ENCODE results near the gene C19orf47. TPM values are rescaled to one million over a fixed set of nuclear protein-coding genes. Genes with fewer than 3 reads are reported as not detected.
"Not testable (repeated sequence)": the region's sequence is repeated elsewhere in the genome, so short reads cannot be mapped to it uniquely, and the experiment has no call there.

Gene C19orf47
- total RNA-seq, 1 experiment from 2014 or later, result 32.8 TPM

DNA sequence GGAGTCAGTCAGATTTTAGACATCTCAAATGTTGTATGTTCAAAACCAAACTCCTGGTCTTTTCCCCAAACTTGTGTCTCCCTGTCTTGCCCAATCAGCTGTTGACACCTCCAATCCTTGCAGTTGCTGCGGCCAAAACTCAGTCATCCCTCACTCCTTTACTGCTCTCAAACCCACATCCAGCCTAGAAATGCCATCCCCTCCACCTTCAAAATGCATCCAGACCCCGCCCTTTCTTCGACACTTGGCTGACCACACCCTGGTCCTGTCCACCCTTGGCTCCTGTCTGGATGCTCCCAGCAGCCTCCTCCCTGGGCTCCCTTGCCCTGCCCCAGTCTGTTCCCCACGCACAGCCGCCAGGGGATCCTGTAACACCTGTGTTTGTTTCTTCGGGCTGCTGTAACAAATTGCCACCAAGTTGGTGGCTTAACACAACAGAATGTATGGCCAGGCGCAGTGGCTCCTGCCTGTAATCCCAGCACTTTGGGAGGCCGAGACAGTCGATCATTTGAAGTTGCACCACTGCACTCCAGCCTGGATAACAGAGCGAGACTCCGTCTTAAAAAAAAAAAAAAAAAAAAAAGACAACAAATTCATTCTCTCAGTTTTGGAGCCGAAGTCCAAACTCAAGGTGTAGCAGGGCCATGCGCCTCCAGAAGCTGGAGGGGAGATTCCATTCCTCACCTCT is 12.0 kb upstream of the C19orf47 start:
- no peak for DNase-seq (ENCODE audit: low read depth)
- in situ Hi-C loops (cut with HindIII; ENCODE audit: low pct_unique_long_range_greater_than_20kb, low sequenced_read_pairs), result no loop called here

DNA sequence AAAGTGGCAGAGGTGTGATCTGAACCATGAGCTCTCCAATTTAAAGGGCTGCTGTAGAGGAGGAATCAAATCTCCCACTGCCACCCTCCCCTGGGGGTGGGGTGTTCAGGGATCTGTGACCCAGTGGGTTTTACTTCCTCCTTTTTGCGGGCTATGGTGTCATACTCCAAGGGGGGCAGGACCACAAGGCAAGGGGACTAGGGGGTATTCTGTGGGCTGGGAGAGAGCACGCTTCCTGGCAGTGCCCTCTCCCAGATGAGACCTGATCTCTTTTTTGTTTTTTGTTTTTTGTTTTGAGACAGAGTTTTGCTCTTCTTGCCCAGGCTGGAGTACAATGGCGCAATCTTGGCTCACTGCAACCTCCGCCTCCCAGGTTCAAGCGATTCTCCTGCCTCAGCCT is 10.6 kb upstream of the C19orf47 start:
- no peak for DNase-seq (ENCODE audit: low read depth)
- in situ Hi-C loops (cut with HindIII; ENCODE audit: low pct_unique_long_range_greater_than_20kb, low sequenced_read_pairs), result no loop called here

DNA sequence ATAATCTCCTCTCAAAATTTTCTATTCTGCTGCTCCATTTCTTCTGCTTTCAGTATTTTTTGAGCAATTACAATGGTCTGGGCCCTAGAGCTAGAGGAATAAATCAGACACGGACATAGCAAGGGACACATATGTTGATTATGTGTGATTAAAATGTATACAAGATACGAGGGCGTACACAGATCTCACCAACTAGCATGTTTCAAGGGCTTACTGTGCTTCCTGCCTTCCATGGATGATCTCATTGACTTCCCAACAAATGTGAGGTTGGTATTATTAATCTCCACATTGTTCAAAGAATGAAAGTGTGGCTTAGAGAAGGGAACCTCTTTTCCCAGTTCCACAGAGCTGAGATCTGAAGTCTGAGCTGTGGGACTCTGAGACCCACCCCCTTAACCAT is 9.4 kb upstream of the C19orf47 start:
- in situ Hi-C loops (cut with HindIII; ENCODE audit: low pct_unique_long_range_greater_than_20kb, low sequenced_read_pairs), result no loop called here
- DNase-seq (ENCODE audit: low read depth), result no peak

DNA sequence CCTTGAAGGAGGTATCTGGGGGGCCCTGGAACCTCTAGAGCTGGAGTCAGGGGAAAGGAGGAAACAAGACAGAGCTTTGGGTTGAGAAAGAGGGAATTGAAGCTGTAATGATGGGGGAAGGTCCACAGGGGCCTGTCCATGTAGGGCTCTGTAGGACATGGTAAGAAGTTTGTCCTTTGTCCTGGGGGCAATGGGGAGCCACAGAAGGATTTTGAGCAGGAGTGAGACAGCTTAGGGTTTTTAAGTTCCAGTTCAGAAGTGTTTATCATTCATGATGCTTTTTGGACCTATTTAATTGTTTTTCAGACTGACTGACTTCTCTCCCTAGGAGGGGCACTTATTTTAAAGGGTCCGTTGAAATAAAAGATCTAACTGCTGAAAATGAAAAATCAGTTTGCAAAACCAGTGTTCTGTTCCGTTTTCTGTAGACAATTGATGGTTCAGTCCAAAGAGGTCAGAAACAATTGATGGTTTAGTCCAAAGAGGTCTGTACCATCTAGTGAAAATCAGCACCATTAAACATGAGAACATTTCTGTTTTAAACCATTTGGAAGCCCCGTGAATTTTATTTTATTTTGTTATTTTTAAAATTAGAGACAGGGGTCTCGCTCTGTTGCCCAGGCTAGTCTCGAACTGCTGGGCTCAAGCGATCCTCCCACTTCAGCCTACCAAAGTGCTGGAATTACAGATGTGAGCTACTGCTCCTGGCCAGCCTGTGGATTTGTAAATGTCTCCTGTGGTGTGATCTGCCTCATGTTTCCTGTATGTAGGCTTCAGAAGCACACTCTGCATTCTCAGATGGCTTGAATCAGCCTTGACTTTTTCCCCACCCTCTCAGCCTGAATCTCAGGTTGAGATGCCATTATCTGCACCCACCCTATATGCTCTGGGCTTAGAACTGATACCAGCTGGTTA is 8.7 kb upstream of the C19orf47 start:
- no peak for DNase-seq (ENCODE audit: low read depth)
- in situ Hi-C loops (cut with HindIII; ENCODE audit: low pct_unique_long_range_greater_than_20kb, low sequenced_read_pairs), result no loop called here

DNA sequence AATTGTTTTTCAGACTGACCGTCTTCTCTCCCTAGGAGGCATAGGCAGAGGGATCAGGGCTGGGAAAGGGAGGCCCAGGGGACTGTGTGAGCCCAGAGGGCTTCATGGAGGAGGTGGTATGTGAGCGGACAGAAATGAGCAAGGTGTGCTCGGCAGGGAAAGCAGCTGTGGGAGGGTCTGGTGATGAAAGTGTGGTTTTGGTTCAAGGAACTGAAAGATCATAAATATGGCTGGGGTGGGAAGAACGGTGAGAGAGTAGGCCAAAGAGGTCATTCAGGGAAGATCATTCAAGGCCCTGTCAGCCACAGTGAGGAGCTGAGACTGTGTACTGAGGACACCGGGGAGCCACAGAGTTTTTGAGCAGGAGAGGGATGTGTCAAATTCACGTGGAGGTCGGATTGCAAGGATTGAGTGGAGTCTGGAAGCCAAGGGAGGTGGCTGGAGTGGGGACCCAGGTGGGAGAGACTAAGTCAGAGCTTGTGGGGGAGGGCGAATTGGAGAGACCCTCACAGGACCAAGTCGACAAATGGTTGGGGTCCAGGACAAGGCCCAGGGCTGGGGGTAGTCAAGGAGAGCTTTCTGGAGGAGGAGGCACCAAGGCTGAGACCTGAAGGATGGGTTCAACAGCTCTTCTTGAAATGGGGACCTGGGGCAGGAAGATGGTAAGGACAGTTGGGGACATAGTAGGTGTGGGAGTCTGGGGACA is 7.9 kb upstream of the C19orf47 start:
- no peak for DNase-seq (ENCODE audit: low read depth)
- in situ Hi-C loops (cut with HindIII; ENCODE audit: low pct_unique_long_range_greater_than_20kb, low sequenced_read_pairs), result no loop called here

DNA sequence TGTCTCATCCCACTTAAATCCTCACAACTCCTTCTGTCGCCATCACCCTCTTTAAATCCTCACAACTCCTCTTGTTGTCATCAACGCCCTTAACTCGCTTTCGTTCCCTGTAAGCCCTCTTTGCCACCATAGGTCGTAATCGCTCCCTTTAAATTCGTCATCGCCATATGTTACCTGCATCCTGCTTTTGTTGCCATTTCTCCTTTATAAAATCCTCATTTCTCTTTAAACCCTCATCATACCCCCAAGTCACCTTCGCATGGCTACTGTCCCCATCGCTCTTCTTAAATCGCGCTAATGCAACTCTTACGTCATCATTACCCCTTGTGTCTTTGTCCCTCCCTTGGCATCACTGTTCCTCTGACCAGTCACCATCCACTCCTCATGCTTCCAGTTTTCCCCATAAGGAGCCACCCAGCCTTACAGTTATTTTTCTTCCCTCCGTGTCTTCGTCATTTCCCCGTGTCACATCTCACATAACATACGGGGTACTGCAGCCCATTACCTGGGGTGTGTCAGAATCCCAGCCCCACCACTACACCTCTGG is 837 bp upstream of the C19orf47 start:
- DNase-seq (ENCODE audit: low read depth), result peak; percentile 64
- in situ Hi-C loops (cut with HindIII; ENCODE audit: low pct_unique_long_range_greater_than_20kb, low sequenced_read_pairs), result no loop called here

DNA sequence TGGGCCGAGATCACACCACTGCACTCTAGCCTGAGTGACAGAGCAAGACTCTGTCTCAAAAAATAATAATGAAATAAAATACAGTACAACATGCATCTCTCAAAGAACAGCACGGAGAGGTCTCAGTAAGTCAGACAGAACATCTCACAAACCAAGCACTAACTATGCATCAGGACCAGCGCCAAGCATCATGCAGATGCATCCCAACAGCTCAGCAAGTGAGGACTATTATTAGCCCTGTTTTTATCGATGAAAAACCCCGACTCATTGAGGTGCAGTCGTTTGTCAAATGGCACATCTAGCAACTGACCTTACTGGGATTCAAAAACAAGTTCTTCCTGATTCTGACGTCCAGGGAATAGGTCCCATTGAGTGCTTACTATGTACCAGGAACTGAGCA is 3.8 kb downstream of the C19orf47 start:
- in situ Hi-C loops (cut with HindIII; ENCODE audit: low pct_unique_long_range_greater_than_20kb, low sequenced_read_pairs), result no loop called here
- no peak for DNase-seq (ENCODE audit: low read depth)

DNA sequence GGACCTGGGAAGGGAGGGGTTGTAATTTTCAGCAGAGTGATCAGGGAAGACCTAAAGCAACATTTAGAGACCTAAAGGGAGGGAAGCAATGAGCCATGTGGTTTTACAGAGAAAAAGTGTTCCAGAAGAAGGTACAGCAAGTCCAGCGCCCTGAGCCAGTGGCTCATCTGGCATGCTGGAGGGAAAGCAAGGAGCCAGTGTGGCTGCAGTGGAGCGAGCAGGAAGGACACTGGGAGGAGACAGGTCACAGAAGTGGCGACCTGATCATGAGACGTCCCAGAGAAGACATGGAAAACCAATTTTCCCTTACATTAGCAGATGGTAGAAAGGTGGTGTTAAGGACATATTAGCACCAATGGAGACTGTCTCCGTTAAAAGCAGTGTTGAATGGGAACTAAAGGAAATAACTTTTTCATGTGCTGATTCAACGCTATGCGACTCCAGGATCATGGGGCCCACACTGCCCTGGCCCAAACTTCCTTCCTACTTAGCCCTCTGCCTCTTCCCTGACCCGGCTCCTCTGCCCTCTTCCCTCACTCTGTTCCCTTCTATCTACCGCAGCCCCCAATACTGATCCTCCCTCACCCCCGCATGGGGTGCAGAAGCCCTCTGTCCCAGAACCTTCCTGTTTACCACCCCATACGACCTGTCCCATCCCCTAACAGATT is 5.4 kb downstream of the C19orf47 start:
- DNase-seq (ENCODE audit: low read depth), result no peak
- in situ Hi-C loops (cut with HindIII; ENCODE audit: low pct_unique_long_range_greater_than_20kb, low sequenced_read_pairs), result no loop called here

DNA sequence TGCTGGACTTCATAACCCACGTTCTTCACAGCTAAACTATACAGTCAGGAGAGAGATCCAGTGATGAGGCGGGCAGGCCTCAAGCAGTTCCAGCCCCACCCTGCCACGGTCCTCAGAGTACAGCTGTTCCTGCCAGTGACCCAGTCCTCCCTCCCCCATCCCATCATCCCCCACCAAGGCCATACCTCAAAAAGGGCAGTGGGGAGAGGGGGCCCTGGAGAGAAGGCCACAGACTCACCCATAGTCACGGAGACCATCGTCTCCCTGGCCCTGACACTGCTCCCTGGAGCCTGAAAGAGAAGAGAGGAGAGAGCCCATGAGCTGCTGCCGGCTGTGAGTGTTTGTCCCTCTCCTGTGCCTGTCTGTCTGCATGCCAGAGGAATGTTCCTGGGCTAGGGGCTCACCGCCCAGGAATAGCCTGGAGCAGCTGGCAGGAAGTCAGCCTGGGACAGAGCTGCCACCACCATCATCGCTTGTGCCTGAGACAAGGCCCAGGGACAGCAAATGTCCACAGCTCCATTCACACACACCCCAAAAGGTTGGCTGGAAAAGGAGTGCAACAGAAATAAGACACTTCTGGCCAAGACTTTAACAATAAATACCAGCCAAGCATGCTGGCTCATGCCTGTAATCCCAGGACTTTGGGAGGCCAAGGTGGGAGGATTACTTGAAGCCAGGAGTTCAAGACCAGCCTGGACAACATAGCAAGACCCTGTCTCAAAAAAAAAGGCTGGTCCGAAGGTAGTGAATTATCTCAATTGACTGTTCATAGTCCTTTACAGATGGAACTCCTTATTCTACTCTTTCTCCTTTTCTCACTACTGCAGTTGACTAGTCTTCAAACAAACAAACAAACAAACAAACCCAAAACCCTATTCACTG is 6.4 kb downstream of the C19orf47 start:
- no peak for DNase-seq (ENCODE audit: low read depth)
- in situ Hi-C loops (cut with HindIII; ENCODE audit: low pct_unique_long_range_greater_than_20kb, low sequenced_read_pairs), result no loop called here

DNA sequence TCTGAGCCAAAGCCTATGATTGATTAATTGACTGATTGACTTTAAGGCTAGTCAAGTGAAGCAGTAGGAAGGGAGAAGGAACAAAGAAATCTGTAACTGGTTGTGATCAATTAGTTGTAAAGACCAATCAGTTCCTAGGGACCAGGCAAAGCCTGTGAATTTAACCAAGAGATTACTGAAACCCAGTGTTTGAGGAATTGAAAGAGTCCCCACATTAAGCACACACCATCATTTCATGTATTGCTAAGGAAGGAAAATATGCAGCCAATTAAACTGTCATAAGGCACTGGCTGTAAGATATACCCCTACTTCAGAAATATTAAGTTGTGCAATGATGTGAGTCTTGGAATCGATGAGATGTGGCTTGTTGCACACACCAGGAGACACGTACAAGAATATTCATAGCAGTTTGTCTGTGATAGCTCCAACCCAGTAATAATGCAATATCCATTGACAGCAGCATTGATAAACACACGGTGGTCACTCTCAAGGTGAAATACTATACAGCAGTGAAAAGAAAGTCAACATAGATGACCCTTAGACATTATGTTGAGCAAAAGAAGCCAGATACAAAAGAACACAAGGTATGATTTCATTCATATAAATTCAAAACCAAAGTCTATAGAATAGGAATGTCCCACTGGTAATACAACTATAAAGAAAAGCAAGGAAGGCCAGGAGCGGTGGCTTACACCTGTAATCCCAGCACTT is 9.0 kb downstream of the C19orf47 start:
- in situ Hi-C loops (cut with HindIII; ENCODE audit: low pct_unique_long_range_greater_than_20kb, low sequenced_read_pairs), result no loop called here
- DNase-seq (ENCODE audit: low read depth), result no peak

DNA sequence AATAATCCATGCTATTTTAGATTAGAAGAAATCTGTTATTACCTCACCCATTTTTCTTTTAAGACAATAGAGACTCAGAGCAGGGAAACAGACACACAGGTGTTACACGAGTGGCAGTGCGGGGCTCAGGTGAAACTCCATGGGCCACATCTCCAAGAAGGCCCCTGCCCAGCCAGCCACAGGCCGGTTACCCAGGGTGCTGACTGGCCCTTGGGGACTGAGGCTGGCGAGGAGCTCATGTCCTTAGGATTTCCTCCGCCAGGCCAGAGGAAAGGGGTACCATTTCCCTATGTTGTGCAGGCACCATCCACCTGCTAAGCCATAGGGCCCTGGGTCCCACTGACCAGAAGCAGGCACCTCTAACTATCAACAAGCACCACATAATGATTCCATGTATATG is 10.6 kb downstream of the C19orf47 start:
- in situ Hi-C loops (cut with HindIII; ENCODE audit: low pct_unique_long_range_greater_than_20kb, low sequenced_read_pairs), result no loop called here
- no peak for DNase-seq (ENCODE audit: low read depth)

DNA sequence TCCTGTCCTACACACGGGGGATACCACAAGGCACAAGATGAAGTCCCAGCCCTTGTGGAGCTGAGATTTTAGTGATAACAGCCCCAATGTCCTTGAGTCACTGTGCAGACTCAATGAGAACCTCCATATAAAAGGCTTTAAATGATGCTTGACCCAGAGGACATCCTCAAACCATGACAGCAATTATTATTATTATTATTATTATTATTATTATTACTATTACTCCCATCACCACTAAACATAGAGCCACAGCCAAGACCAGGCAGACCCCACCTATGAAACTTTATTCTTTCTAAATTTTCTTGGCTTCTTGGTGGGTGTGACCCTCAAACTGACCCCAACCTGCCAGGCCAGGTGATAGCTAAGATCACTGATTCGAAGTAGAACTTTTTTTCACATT is 11.1 kb downstream of the C19orf47 start:
- no peak for DNase-seq (ENCODE audit: low read depth)
- in situ Hi-C loops (cut with HindIII; ENCODE audit: low pct_unique_long_range_greater_than_20kb, low sequenced_read_pairs), result no loop called here

DNA sequence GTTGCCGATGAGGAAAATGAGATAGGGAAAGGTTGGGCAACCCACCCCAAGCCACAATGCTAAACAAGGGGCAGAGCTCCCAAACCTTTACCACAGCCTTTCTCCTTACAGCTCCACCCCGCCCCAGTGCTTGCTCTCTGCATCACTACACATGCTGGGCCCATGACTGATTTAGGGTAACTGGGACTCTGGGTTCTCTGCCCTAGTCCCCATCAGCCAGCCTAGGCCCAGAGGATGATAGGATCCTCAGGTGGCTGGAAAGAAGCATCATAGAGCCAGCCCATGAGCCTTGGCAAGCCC is 11.6 kb downstream of the C19orf47 start:
- in situ Hi-C loops (cut with HindIII; ENCODE audit: low pct_unique_long_range_greater_than_20kb, low sequenced_read_pairs), result no loop called here

DNA sequence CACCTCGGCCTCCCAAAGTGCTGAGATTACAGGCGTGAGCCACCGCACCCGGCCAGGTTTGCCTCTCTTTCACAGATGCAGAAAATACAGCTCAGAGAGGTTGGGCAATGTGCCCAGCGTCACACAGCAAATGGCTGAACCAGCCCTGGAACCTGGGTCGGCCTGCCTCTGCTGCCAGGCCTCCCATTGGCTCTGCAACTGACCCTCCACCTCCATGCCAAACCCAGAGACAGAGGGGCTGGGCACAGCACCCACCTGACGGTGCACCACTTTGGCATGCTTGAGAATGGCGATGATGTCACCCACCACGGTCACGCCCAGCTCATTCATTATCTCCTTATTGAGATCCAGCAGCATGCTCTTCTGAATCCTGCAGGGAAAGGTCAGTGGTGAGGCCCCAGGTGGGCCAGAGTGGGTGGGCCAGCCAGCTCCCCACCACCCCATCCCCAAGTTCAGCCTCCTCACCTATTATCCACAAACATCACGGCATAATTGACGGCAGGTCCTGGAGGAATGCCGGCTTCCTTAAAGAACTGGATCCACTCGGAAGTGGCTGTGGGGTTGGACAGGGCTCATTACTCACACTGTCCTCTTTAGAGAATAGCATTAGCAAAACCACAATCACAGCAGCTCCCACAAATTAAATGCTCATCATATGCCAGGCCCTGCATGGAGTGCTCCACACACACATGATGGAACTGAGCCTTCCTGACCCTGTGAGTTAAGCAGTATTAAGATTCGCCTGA is 12.2 kb downstream of the C19orf47 start:
- peak; percentile 16 for DNase-seq (ENCODE audit: low read depth)
- in situ Hi-C loops (cut with HindIII; ENCODE audit: low pct_unique_long_range_greater_than_20kb, low sequenced_read_pairs), result no loop called here

More for the DNA sequence above, 11.6 kb downstream of the C19orf47 start:
- no peak for DNase-seq (ENCODE audit: low read depth)

DNA sequence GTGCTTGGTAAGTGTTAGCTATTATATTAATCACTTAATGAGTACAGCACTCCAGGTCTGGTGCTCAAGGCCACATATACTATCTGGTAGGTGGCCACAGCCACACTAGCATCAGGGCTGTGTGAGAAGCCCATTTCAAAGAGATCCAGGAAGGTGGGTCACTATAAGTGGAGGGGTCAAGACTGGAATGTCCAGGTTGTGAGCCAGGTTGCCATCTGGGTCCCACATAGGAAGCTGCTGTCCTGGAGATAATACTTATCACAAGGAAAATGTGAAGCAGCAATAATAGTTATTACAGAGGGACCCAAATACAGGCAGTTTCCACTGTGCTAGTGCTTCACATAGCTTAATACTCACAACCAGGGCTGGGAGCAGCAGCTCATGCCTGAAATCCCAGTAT is 13.1 kb downstream of the C19orf47 start:
- in situ Hi-C loops (cut with HindIII; ENCODE audit: low pct_unique_long_range_greater_than_20kb, low sequenced_read_pairs), result no loop called here
- no peak for DNase-seq (ENCODE audit: low read depth)

DNA sequence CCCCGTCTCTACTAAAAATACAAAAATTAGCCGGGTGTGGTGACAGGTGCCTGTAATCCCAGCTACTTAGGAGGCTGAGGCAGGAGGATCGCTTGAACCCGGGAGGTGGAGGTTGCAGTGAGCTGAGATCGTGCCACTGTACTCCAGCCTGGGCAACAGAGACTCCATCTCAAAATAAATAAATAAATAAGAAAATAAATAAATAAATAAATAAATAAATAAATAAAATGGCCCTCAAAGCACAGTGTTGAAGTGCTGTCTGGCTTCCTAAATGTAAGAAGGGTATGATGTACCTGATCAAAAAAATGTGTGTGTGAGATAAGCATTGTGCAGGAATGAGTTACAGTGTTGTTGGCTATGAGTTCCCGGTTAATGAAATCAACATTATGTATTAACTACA is 15.1 kb downstream of the C19orf47 start:
- in situ Hi-C loops (cut with HindIII; ENCODE audit: low pct_unique_long_range_greater_than_20kb, low sequenced_read_pairs), result not testable (repeated sequence)

More for the DNA sequence above, 15.1 kb downstream of the C19orf47 start:
- DNase-seq (ENCODE audit: low read depth), result not testable (repeated sequence)

All from Caki2 (cell line).